ENCODE data around the gene TRIM44.
"Not testable (repeated sequence)": the region's sequence is repeated elsewhere in the genome, so short reads cannot be mapped to it uniquely, and the experiment has no call there.

The TRIM44 gene

DNA sequence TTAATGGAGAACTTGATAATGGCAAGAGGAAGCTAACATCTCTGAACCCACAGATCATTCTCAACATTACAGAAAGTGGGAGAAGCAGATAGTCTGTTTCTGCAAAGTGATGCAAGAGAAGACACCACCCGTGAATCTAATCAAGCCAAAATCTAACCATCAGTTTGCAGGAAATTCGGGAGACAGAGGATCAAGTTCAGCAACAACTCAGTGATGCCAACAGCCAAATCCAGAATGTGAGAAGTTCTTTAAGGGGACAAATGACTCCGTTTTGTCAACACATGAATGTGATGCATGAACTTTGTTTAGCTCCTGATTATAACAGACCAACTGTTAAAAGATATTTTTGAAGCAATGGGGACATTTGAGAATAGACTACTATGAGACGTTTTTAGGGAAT lies 186.0 kb downstream of the TRIM44 start:
- DNase-seq: no peak

DNA sequence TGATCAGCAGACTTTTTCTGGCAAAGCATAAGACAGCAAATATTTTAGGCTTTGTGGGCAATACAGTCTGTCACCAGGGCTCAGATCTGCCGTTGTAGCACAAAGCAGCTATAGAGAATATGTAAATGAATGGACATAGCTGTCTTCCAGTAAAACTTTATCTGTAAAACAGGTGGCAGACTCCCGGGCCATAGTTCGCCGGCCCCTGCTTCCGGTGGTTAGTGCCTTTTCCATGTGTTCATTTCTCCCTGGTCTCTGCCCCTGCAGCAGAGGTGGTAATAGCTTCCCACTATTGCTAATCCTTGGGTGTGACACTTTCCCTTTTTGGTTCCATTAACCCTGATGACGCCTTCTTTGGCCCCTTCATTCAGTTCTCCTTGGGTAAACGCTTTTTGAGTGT lies 187.6 kb downstream of the TRIM44 start:
- DNase-seq: no peak

- no peak for DNase-seq
Observed at GRCh38 chr11:35851342-35851741, 188.8 kb downstream of the TRIM44 start.

- DNase-seq: peak in 1 of 51 donors; percentile 7
Observed at GRCh38 chr11:35852056-35852455, 189.5 kb downstream of the TRIM44 start.

GRCh38 chr11:35853971-35854370 lies 191.4 kb downstream of the TRIM44 start:
- DNase-seq: no peak

- DNase-seq: no peak
Observed at GRCh38 chr11:35855671-35856070, 193.1 kb downstream of the TRIM44 start.

DNA sequence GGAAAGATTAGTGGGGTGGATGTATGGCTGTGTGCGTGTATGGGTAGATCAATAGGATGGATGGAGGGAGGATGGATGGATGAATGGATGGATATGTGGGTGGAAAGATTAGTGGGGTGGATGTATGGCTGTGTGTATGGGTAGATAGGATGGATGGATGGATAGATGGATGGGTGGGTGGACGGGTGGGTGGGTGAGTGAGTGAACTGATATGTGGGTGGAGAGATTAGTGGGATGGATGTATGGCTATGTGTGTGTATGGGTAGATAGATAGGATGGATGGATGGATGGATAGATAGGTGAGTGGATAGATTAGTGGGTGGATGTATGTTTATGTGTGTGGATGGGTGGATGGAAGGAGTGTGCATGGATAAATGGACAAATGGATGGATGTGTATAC lies 193.7 kb downstream of the TRIM44 start:
- DNase-seq: no peak

DNA sequence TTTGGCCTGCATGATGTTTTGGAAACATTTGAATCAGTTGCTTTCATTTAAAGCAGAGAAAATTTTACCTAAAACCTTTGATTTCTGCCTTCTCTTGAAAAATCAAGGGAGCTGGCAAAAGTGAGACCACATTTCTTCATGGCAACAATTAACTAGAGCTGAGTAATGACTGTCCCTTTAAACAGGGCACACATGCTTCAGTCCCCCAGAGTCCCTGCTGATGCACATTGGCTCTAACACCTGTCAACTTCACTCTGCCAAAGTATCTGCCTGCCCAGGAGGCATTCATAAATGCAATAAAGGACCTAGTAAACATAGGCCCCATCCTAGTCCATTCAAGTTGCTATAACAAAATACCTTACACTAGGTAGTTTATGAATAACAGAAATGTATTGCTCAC lies 194.2 kb downstream of the TRIM44 start:
- DNase-seq: no peak

DNA sequence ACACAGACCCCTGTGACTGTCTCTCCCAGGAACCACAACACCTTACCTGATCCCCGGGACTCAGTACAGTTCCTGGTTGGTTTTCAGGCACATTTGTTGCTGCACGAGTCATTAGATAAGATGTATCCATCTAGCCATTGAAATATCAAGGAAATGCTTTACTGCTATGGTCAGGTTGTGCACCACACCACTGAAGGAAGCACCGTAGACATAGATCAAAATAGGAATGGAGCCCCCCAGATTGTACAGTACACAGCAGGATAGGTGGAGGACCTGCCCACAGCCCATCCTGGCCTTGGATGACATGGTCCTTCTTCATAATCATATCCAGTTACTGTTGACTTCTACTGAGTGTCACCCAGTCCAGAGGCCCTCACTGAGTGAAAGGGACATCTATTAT lies 195.3 kb downstream of the TRIM44 start:
- DNase-seq: no peak

GRCh38 chr11:35859301-35859700 lies 196.7 kb downstream of the TRIM44 start:
- no peak for DNase-seq

GRCh38 chr11:35860194-35860593 lies 197.6 kb downstream of the TRIM44 start:
- DNase-seq: not testable (repeated sequence)

- peak in 1 of 51 donors; percentile 1 for DNase-seq
Observed at GRCh38 chr11:35861191-35861590, 198.6 kb downstream of the TRIM44 start.

DNA sequence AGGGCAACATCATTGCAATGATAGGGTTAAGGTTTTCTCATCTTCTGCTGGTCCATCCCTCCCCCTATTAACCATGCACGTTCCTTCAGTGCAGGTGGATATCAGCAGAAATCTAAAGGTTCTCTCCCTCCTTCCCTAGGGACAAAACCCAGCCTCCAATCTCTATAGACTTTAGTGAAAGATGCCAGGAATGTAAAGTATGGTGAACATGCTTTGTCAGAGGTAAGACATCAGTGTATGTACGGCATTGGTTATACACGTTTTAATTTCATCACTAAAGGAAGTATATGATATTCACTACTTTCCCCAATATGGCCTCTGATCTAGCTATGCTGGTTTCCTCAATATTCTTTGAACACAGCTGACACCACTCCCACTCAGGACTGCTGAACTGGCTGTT lies 200.1 kb downstream of the TRIM44 start:
- no peak for DNase-seq

DNA sequence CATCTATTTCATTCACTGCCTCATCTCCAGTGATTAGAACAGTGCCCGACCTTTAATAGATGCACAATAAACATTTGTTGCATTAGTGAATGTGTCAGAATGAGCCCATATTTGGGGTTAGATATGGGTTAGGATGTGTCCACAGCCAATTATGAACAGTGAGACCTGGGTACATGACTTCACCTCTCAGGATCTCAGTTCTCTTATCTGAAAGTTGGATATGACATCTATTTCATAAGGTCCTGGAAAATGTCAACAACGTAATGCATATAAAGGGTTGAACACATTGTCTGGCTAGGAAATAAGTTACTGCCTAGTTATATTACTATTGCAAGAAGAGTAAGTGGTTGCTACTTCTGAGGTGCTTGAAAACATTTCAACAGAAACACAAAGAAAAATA lies 201.6 kb downstream of the TRIM44 start:
- DNase-seq: no peak

- DNase-seq: no peak
Observed at GRCh38 chr11:35866601-35867000, 204.0 kb downstream of the TRIM44 start.
